Testis (tissue), 2 donors: ENCODE results near the gene MRFAP1.

Source experiments
- POLR2A ChIP-seq: fragments of 450-650 bp; IDR thresholded peaks from one replicate; pipeline ENCODE4 v1.6.1; 2017; ENCODE audit warnings: antibody characterized with exemption, mild to moderate bottlenecking, moderate library complexity
- TF ChIP-seq, protein P1 (sequence below), 3 experiments: fragments of 450-650 bp in 2 of 3; fragments of 200-600 bp in 1 of 3; sonication (generic) in 1 of 3; IDR thresholded peaks; one replicate each; pipeline ENCODE4 v1.5.1; 2016 to 2019; ENCODE audit warnings: antibody characterized with exemption in 3 of 3, mild to moderate bottlenecking in 2 of 3, moderate library complexity in 1 of 3

DNA sequence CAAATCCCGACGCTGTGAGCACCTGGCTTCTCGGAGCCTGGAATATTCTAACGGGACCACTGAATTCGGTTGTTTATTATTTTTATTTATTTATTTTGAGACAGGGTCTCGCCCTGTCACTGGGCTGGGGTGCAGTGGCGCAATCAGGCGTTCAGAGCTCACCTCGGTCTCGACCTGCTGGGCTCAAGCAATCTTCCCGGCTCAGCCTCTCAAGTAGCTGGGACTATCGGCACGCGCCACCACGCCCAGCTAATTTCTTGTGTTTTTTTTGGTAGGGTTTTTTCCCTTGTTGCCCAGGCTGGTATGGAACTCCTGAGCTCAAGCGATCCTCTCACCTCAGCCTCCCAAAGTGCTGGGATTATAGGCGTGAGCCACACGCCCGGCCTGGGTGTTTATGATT, 31.6 kb downstream of the MRFAP1 start:
- TF ChIP-seq, protein P1, sequence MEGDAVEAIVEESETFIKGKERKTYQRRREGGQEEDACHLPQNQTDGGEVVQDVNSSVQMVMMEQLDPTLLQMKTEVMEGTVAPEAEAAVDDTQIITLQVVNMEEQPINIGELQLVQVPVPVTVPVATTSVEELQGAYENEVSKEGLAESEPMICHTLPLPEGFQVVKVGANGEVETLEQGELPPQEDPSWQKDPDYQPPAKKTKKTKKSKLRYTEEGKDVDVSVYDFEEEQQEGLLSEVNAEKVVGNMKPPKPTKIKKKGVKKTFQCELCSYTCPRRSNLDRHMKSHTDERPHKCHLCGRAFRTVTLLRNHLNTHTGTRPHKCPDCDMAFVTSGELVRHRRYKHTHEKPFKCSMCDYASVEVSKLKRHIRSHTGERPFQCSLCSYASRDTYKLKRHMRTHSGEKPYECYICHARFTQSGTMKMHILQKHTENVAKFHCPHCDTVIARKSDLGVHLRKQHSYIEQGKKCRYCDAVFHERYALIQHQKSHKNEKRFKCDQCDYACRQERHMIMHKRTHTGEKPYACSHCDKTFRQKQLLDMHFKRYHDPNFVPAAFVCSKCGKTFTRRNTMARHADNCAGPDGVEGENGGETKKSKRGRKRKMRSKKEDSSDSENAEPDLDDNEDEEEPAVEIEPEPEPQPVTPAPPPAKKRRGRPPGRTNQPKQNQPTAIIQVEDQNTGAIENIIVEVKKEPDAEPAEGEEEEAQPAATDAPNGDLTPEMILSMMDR (IDR thresholded peaks at IDR 0.05) = no peak
- TF ChIP-seq POLR2A = no peak
